Activated CD4-positive, alpha-beta T cell treated with anti-CD3 and anti-CD28 coated beads, Interleukin-10, Interleukin-2, amounts not matched to agents 100 ng/mL and 50 ng/mL, durations not matched to agents 16 hours and 8 hours (primary cell): ENCODE measurements around the gene PEX14.
"Not testable (repeated sequence)": the region's sequence is repeated elsewhere in the genome, so short reads cannot be mapped to it uniquely, and the experiment has no call there.

Experiments
- DNase-seq: peaks from one replicate; pipeline ENCODE4 v3.0.0-alpha.2; 2020

PEX14 gene

GRCh38 chr1:10451287-10451686 lies 23.5 kb upstream of the PEX14 start:
- DNase-seq: no peak

GRCh38 chr1:10456048-10456447 lies 18.7 kb upstream of the PEX14 start:
- DNase-seq: no peak

- DNase-seq: no peak
Measured at GRCh38 chr1:10456661-10457060, 18.1 kb upstream of the PEX14 start.

GRCh38 chr1:10457462-10457861 lies 17.3 kb upstream of the PEX14 start:
- DNase-seq: not testable (repeated sequence)

GRCh38 chr1:10457875-10458274 lies 16.9 kb upstream of the PEX14 start:
- DNase-seq: no peak

- DNase-seq: no peak
Measured at GRCh38 chr1:10459184-10459583, 15.6 kb upstream of the PEX14 start.

- DNase-seq: no peak
Measured at GRCh38 chr1:10467078-10467477, 7.7 kb upstream of the PEX14 start.

- no peak for DNase-seq
Measured at GRCh38 chr1:10470043-10470442, 4.7 kb upstream of the PEX14 start.

- DNase-seq: peak; percentile 14
Measured at GRCh38 chr1:10471411-10472219, 3.1 kb upstream of the PEX14 start.

- peak; percentile 96 for DNase-seq
Measured at GRCh38 chr1:10472220-10473144, 2.3 kb upstream of the PEX14 start, which contains the start of gene DFFA. DFFA (minus strand) TSS chr1:10472529; CDS start chr1:10472458, 71 bp downstream.

- DNase-seq: no peak
Measured at GRCh38 chr1:10473145-10473765, 1.5 kb upstream of the PEX14 start.

- not testable (repeated sequence) for DNase-seq
Measured at GRCh38 chr1:10474309-10474612, 489 bp upstream of the PEX14 start.

GRCh38 chr1:10475510-10475909 lies 760 bp downstream of the PEX14 start:
- no peak for DNase-seq

- DNase-seq: no peak
Measured at GRCh38 chr1:10479296-10479695, 4.5 kb downstream of the PEX14 start.

GRCh38 chr1:10480614-10481013 lies 5.9 kb downstream of the PEX14 start:
- no peak for DNase-seq

- no peak for DNase-seq
Measured at GRCh38 chr1:10484521-10484920, 9.8 kb downstream of the PEX14 start.

- no peak for DNase-seq
Measured at GRCh38 chr1:10489291-10490055, 14.7 kb downstream of the PEX14 start.

GRCh38 chr1:10490286-10490970 lies 15.7 kb downstream of the PEX14 start:
- DNase-seq: no peak

- no peak for DNase-seq
Measured at GRCh38 chr1:10494418-10494753, 19.6 kb downstream of the PEX14 start.

GRCh38 chr1:10494754-10495474 lies 20.2 kb downstream of the PEX14 start:
- DNase-seq: peak; percentile 88

GRCh38 chr1:10495475-10495817 lies 20.7 kb downstream of the PEX14 start:
- no peak for DNase-seq

- no peak for DNase-seq
Measured at GRCh38 chr1:10495952-10496351, 21.2 kb downstream of the PEX14 start.
